OCI-LY7 (cell line): ENCODE results near the gene IDE. TPM values are rescaled to one million over a fixed set of nuclear protein-coding genes. Genes with fewer than 3 reads are reported as not detected.

Source experiments
- BruUV-seq: library from RNA; stranded (reverse); fragments of 400-500 nt; replicated peaks from 2 replicates; lab custom pipeline; 2021; lab: Mats Ljungman, UMichigan
- CTCF ChIA-PET: fragments of 300-600 bp; sonication (Branson Sonifier 250); formaldehyde crosslinking; loops from one replicate; lab custom pipeline; 2022; ENCODE audit warnings: antibody characterized with exemption; ENCODE audit not compliant: unreplicated experiment; lab: Charles Lee
- POLR2A ChIA-PET: fragments of 300-600 bp; sonication (Branson Sonifier 250); formaldehyde crosslinking; loops from one replicate; lab custom pipeline; 2022; ENCODE audit warnings: antibody characterized with exemption; lab: Charles Lee
- DNase-seq: peaks from one replicate; pipeline ENCODE4 v3.0.0-alpha.2; 2015; ENCODE audit warnings: low spot score
- H2AFZ ChIP-seq: fragments of 200-600 bp; sonication (generic), shearing (Covaris generic); 2 replicates; pipeline ENCODE4 v1.6.1; 2014; ENCODE audit warnings: mild to moderate bottlenecking, antibody characterized with exemption, low read length, moderate library complexity
- H3K27ac ChIP-seq: fragments of 200-600 bp; sonication (generic); 2 replicates; pipeline ENCODE4 v1.5.1; 2014; ENCODE audit warnings: mixed run types, low read depth, mild to moderate bottlenecking, moderate library complexity, low read length, inconsistent platforms; ENCODE audit not compliant: poor library complexity, severe bottlenecking
- H3K36me3 ChIP-seq: fragments of 200-600 bp; sonication (generic); 2 replicates; pipeline ENCODE4 v1.6.1; 2014; ENCODE audit warnings: mild to moderate bottlenecking, antibody characterized with exemption, low read length, moderate library complexity, mixed read lengths; ENCODE audit not compliant: insufficient read depth
- H3K4me1 ChIP-seq: fragments of 200-600 bp; sonication (generic); 2 replicates; pipeline ENCODE4 v1.5.1; 2014; ENCODE audit warnings: mild to moderate bottlenecking, low read length; ENCODE audit not compliant: insufficient read depth, poor library complexity, severe bottlenecking
- H3K4me2 ChIP-seq: fragments of 200-600 bp; sonication (generic); 2 replicates; pipeline ENCODE4 v1.6.1; 2014; ENCODE audit warnings: mild to moderate bottlenecking, low read length
- H3K4me3 ChIP-seq: fragments of 200-600 bp; sonication (generic); 2 replicates; pipeline ENCODE4 v1.5.1; 2014; ENCODE audit warnings: mild to moderate bottlenecking, low read depth, low read length; ENCODE audit not compliant: poor library complexity, severe bottlenecking
- H3K79me2 ChIP-seq: fragments of 200-600 bp; sonication (generic); 2 replicates; pipeline ENCODE4 v1.6.1; 2016; ENCODE audit warnings: low read depth, mild to moderate bottlenecking, low read length, moderate library complexity, mixed read lengths; ENCODE audit not compliant: insufficient read depth
- H3K9me2 ChIP-seq: fragments of 200-600 bp; sonication (generic); 2 replicates; pipeline ENCODE4 v1.6.1; 2016; ENCODE audit warnings: mild to moderate bottlenecking, low read length, mixed read lengths; ENCODE audit not compliant: insufficient read depth
- H3K9me3 ChIP-seq: fragments of 200-600 bp; sonication (generic); 2 replicates; pipeline ENCODE4 v1.6.1; 2014; ENCODE audit warnings: mild to moderate bottlenecking, mixed run types, low read length, mixed read lengths
- H4K20me1 ChIP-seq: fragments of 200-600 bp; sonication (generic); 2 replicates; pipeline ENCODE4 v1.6.1; 2014; ENCODE audit warnings: mild to moderate bottlenecking, antibody characterized with exemption, low read length, moderate library complexity, mixed read lengths; ENCODE audit not compliant: insufficient read depth
- CTCF ChIP-seq: fragments of 200-600 bp; sonication (generic); conservative IDR thresholded peaks from 2 replicates; pipeline ENCODE4 v1.5.1; 2014; ENCODE audit warnings: mild to moderate bottlenecking, antibody characterized with exemption, low read length, moderate library complexity, mixed read lengths
- EZH2phosphoT487 ChIP-seq: fragments of 200-600 bp; sonication (generic); IDR thresholded peaks from 2 replicates; pipeline ENCODE4 v1.6.1; 2018; ENCODE audit warnings: low read depth, borderline replicate concordance, mild to moderate bottlenecking, mixed run types, antibody characterized with exemption, low read length, moderate library complexity, mixed read lengths
- intact Hi-C: fragments of 100-400 bp; cut with micrococcal nuclease; formaldehyde crosslinking; loops from one replicate; pipeline ENCODE4 v1.10.0; 2022; ENCODE audit not compliant: unreplicated experiment
- total RNA-seq, 2 experiments: library from RNA; depleted of rRNA in 1 of 2; stranded (reverse); fragments of >200 nt in 1 of 2; shearing (Covaris generic) in 1 of 2; gene quantifications; 2 replicates each; pipeline ENCODE4 v1.2.3, GENCODE V29; 2014 to 2022

Gene IDE
- total RNA-seq, 2 experiments from 2014 or later = 14.2 to 42.4 TPM

GRCh38 chr10:92432596-92432995 lies 141.3 kb downstream of the IDE start:
- intact Hi-C loops = no loop called here
- ChIA-PET CTCF (no interaction called here), POLR2A (interaction anchor here (0.7 kb wide), 1 partner anchor 393 kb away, joined by 3 read pairs; no protein-coding TSS in a partner anchor)
- no peaks in the 10 kb centered on the region for H3K79me2 ChIP-seq
- no peaks in the 10 kb centered on the region for H3K4me1 ChIP-seq
- no peaks in the 10 kb centered on the region for H3K36me3 ChIP-seq
- no peak overlapping the region for H2AFZ ChIP-seq
- no peak overlapping the region for H3K4me2 ChIP-seq
- no peaks in the 10 kb centered on the region for H4K20me1 ChIP-seq
- H3K9me3 ChIP-seq = no peaks in the 10 kb centered on the region
- no peak overlapping the region for H3K27ac ChIP-seq
- TF ChIP-seq CTCF (no peak), EZH2phosphoT487 (no peak)
- H3K4me3 ChIP-seq = no peak overlapping the region
- no peaks in the 10 kb centered on the region for H3K9me2 ChIP-seq
- no TSS peak for BruUV-seq
- DNase-seq = no peak

GRCh38 chr10:92430103-92430502 lies 143.8 kb downstream of the IDE start:
- no TSS peak for BruUV-seq
- TF ChIP-seq EZH2phosphoT487 (no peak), CTCF (no peak)
- H3K4me3 ChIP-seq = no peak overlapping the region
- H3K27ac ChIP-seq = no peak overlapping the region
- no peaks in the 10 kb centered on the region for H3K4me1 ChIP-seq
- H3K4me2 ChIP-seq = no peak overlapping the region
- ChIA-PET POLR2A (no interaction called here), CTCF (no interaction called here)
- H4K20me1 ChIP-seq = no peaks in the 10 kb centered on the region
- no peak overlapping the region for H2AFZ ChIP-seq
- no peaks in the 10 kb centered on the region for H3K79me2 ChIP-seq
- no peak for DNase-seq
- no peaks in the 10 kb centered on the region for H3K9me2 ChIP-seq
- no peaks in the 10 kb centered on the region for H3K9me3 ChIP-seq
- intact Hi-C loops = no loop called here
- H3K36me3 ChIP-seq = no peaks in the 10 kb centered on the region

- Histone ChIP-seq H3K9me3 (no peaks in the 10 kb centered on the region), H2AFZ (no peak overlapping the region), H3K4me2 (no peak overlapping the region), H3K79me2 (no peaks in the 10 kb centered on the region), H3K27ac (no peak overlapping the region), H3K9me2 (no peaks in the 10 kb centered on the region), H4K20me1 (no peaks in the 10 kb centered on the region), H3K36me3 (no peaks in the 10 kb centered on the region), H3K4me1 (no peaks in the 10 kb centered on the region), H3K4me3 (no peak overlapping the region)
- TF ChIP-seq CTCF (no peak), EZH2phosphoT487 (no peak)
- CTCF ChIA-PET = no interaction called here
- intact Hi-C loops = no loop called here
- POLR2A ChIA-PET = no interaction called here
- BruUV-seq = no TSS peak
- DNase-seq = no peak
These were observed 152.3 kb downstream of the IDE start for GRCh38 chr10:92421550-92421949.
